Frontal cortex (tissue), 4 donors: ENCODE measurements around the gene NXN. TPM values are rescaled to one million over a fixed set of nuclear protein-coding genes. Genes with fewer than 3 reads are reported as not detected.
"Not testable (repeated sequence)": the region's sequence is repeated elsewhere in the genome, so short reads cannot be mapped to it uniquely, and the experiment has no call there.

Source experiments
- DNase-seq, 2 donors: peaks; one replicate each; pipeline ENCODE4 v3.0.0; 2012; ENCODE audit warnings: low spot score in 2 of 2
- FAIRE-seq: peaks from 2 replicates; lab custom pipeline; 2012; peaks lifted over from hg19 to GRCh38; lab: Jason Lieb, UNC
- total RNA-seq: library from RNA; depleted of rRNA; stranded (reverse); fragments of >200 nt; gene quantifications from one replicate; pipeline ENCODE4 v1.2.3, GENCODE V29; 2014
- donor health status: control.
- donor health status: control.
- donor health status: control.

Gene NXN
- total RNA-seq, 1 donor from 2014 or later: 18.3 TPM

GRCh38 chr17:1007310-1008007 lies 27.9 kb upstream of the NXN start:
- DNase-seq (no peak), FAIRE-seq (no peak)

GRCh38 chr17:1006054-1006453 lies 26.5 kb upstream of the NXN start:
- no peak for DNase-seq
- FAIRE-seq: no peak

DNA sequence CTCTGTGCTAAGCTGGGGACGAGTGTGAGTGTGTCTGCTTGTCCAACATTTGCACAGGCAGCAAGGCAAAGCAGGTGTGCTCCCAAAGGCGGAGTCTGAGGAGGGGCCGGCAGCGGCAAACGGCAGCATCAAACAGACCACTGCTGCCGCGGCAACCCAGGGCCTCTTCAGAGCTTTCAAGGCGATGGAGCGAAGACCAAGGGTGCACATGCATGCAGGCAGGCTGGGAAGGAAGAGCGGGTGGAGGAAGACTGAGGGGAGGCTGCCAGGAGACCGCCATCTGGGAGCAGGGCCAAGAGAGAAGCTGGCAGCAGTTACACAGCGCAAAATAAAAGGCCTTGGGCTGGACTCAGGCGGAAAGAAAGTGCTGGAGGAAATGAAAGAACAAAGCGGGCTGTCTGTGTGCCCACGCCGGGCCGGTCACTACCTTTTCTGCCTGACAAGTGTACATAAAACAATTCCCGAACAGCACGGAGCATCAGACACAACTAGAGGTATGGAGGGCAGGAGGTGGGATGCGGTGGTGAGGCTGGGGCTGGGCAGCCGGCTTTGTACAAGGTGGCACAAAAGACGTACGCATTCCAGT lies 25.9 kb upstream of the NXN start:
- peak; percentile 70 to 71 for DNase-seq
- FAIRE-seq: no peak

- DNase-seq (no peak), FAIRE-seq (no peak)
Observed at GRCh38 chr17:1004769-1005295, 25.3 kb upstream of the NXN start.

DNA sequence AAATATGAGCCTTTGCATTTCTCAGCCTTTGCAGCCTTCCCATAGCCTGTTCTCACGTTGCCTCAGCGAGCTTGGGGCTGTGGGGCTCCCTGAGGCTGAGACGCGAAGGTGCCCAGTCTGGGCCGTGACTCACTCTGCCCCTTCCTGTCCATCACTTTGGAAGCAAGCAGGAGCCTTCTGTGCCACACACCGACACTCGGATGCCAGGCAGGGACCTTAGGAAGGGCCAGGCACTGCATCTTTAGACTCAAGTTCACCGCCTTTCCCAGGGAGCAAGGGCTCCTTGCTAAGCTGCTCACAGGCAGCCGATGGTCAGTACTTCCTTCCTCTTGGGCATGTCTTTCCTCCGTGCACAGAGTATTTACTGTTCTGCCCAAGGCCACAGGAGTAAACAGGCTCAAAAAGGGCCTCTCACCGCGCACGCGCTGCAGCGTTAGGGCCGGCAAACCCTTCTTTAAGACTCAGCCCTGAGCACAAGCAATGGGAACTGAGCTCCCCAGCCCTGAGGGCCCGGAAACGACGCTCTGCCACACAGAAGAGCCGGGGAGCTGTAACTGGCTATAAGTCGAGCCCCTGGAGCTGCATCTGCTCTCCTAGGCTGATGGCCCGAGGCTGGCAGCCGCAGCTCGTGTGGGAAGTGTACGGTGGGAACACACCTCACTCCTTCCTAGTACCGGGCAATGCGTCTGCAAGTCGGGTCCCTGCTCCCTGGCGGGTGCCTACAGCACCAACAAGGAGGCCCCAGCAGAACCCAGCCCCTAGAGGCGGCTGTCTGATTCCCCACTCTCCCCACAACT lies 24.6 kb upstream of the NXN start:
- DNase-seq (no peak), FAIRE-seq (no peak)

GRCh38 chr17:1003633-1003971 lies 24.0 kb upstream of the NXN start:
- no peak for FAIRE-seq
- no peak for DNase-seq

DNA sequence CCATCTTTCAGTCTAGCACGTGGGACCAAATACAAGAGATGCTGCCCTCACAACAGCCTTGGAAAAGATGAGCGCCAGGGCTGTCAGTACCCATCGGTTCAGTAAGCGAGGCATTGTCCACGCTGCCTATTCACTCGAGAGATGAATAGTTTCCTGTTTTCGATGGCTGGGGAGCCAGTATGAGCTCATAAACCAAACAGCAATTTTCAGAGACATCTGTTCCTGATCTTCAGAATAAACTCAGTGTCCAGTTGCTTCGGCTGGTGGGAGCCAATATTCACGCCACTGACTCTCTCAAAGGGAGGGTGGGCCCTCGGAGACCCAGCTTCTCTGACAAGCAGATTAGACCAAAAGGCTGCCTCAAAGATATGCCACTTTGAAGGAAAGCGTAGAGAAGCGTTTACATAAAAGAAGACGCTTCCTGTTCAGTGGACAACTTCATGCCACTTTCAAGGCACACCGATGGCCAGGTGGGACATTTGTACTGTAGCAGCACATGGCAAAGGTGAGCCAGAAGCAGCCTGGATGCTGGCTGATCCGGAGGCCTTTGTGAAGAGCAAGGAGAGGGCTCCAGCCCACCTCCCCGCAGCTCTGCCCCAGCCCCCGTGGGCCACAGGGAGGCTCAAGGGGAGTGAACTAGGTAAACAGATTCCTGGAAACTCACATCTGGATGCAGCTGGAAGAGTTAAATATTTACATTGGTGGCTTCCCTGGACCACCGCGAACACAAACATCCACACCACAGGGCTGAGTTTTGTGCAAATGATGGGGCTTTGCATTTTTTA lies 23.4 kb upstream of the NXN start:
- peak in 1 of 2 donors; percentile 67 for DNase-seq
- FAIRE-seq: no peak

DNA sequence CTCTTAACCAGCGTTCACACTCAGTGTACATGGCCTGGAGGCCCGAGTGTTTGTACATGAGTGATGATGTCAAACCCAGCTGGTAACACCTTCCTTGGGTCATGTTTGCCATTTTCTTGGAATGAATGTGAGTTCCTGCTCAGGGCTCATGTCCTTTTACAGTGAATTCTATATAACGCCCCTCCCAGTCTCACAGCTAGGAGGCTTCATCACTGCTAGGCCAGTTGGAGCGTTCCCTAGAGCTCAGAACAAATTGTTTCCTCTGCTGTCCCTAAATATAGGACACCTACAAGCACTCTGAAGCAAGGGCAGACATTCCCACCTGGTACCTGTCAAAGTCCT lies 22.8 kb upstream of the NXN start:
- no peak for FAIRE-seq
- DNase-seq: no peak

- DNase-seq (no peak), FAIRE-seq (no peak)
Observed at GRCh38 chr17:1001640-1002411, 22.2 kb upstream of the NXN start.

DNA sequence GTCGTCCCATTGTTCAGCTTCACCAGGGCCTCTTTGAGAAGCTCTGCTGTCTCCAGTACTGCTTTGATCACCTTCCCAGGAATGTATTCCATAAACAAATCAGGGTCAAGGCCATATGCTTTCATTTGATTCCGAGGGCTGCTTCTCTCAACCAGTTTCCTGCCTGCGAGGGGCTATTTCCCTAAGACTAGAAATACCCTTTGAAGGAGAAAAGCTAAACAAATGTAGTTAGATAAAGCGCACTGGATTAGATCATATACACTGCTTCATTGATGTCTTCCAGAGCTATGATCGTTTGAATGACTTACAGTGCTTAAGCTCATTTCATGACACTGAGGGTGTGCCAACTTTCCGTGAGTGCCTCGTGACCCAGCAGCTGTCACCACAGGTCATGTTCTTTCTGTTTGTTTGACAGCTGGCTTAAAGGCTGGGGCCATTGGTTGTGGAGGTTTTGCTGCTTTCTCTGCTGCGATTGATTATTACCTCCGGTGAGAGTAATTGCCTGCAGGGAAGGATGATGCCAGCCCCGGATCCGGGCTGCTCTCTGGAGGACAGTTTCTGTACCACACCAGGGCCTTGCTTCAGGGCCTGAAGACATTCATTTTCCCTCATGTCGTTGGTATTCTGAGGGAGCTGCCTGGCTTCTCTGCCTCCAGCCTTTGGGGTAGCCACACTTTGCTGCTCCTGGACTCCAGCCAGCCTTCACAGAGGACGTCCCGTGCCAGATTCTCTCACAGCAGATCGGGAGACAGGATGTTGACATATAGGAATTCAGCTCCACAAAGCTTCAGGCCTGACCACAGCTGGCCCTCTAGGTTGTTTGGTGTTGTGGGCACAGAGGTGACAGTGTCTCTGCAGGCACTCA lies 21.3 kb upstream of the NXN start:
- no peak for DNase-seq
- no peak for FAIRE-seq

DNA sequence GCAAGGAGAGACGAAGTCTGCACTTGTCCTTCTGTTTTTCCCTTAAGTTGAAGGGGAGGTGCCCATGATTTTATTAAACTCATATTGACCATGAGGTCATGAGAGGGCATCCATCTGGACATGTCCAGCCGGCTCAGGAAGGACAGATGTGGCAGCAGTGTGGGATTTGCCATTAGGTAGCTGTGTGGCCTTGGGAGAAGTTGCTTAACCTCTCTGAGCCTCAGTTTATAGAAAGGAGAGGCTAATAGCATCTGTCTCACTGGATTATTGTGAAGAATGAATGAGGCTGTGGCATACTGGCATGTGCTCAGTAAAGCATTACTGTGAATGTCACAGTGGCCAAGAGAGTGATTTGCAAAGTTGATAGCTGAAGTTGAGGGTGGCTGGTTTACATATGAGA lies 18.5 kb upstream of the NXN start:
- DNase-seq: no peak
- no peak for FAIRE-seq

- peak; percentile 89 to 96 for DNase-seq
- FAIRE-seq: no peak
Observed at GRCh38 chr17:996554-997344, 17.2 kb upstream of the NXN start, which contains the start of gene TIMM22. TIMM22 (plus strand) TSS chr17:997129; CDS start chr17:997143, 14 bp downstream.

DNA sequence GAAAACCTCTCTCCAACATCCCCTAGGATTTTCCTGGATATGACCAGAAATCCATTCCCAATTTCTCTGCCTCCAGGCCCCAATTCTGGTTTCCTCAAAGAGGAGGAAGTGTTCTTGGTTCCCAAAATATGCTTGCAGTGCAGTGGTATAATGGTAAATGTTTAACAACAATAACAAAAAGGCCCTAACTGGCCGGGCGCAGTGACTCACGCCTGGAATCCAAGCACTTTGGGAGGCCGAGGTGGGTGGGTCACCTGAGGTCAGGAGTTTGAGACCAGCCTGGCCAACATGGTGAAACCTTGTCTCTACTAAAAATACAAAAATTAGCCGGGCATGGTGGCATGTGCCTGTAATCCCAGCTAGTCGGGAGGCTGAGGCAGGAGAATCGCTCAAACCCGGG lies 15.7 kb upstream of the NXN start:
- not testable (repeated sequence) for DNase-seq, FAIRE-seq

DNA sequence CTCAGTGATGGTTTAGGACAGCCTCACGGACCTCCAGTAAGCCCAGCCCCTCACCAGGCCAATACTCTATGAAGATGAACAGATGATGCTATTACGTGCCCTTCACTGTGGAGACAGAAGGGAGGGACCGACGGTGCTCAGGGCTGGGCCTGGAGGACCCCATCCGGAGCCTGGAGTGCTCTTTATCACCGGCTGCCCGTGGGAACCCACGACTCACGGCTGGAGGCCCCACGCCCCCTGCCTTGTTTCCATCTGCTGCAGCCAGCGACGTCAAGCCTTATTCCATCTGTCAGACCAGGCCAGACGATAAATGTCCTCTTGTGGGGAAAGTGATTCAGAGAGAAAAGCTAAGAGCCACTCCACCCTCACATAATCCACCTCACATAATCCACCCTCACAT lies 13.4 kb upstream of the NXN start:
- DNase-seq (no peak), FAIRE-seq (no peak)

DNA sequence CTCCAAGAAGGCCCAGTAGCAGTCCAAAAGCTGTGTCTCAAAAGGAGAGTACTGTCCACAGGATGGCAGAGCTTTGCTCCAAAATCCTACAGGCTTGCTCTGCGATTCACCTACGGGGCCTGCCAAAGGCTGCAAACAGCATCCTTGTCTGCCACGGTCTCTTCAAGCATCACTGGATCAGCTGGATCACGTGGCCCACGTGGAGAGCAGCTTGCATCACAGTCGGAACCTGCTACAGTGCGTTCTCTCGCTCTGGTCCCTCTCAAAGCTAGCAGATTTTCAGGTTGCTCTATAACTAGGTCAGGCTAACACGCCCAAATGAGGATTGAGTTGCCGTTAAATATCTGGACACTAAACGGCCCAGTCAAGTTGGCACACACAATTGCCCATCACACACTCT lies 9.0 kb upstream of the NXN start:
- FAIRE-seq: no peak
- DNase-seq: no peak

DNA sequence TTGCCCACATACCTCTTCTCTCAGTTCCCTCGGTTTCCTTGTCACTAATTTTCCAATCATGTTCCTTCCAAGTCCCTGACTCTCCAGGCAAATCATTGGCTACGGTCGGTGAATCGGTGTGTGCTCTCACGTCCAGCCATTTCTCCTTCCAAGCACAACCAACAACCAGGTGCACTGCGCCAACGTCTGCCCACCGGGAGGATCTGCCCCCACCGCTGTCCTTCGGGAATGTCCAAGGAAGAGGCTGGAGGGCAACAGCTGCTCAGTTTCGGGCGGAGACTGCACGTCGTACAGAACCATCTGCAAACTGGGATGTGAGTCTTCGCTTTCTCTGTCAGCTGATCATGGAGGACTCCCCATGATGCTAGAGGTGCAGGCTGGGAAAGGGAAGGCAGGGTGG lies 8.4 kb upstream of the NXN start:
- FAIRE-seq (no peak), DNase-seq (no peak)

- FAIRE-seq (no peak), DNase-seq (no peak)
Observed at GRCh38 chr17:986322-986929, 6.8 kb upstream of the NXN start.
